IPS-NIHi7 (cell line): ENCODE results near the gene RHBDD2.
"Not testable (repeated sequence)": the region's sequence is repeated elsewhere in the genome, so short reads cannot be mapped to it uniquely, and the experiment has no call there.

Experiments used
- DNase-seq: peaks from one replicate; pipeline ENCODE4 v3.0.0; 2012; ENCODE audit warnings: mixed read lengths; ENCODE audit errors: extremely low spot score

The RHBDD2 gene

DNA sequence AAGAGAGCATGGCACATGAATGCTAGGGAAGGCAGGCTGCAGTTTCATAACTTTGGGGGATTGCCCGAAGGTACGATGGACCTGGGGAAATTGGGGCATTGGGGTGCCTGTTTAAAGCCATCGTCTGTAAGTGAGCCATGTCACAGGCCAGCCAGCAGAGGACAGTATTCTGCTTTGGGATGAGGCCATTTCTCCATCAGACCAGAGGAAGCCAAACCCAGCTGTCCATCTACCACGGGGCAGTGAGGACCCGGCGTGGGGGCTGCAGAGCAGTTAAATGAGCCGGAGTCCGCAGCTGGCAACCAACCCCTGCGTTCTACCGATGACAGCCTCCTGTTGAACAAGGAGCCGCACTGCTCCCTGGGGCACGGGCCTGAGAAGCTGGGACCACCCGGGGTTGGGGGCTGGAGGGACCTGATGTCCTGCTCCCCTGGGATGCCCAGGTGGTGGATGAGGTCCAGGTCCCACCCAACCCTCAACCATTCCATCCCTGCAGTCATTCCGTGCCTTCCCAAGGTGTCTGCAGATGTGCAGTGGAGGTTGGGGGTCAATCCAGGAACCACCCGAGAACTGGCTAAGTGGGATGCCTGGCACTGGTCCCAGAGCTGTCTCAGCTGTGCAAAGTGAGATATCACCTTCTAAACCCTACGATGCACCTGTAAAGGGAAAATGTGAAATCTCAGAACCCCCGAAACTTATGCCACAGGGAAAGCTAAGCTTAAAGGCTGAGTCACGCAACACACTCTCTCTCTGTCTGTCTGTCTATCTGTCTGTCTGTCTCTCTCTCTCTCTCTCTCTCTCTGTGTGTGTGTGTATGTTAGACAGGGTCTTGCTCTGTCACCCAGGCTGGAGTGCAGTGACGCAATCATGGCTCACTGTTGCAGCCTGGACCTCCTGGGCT lies 12.1 kb upstream of the RHBDD2 start:
- peak; percentile 90 for DNase-seq

DNA sequence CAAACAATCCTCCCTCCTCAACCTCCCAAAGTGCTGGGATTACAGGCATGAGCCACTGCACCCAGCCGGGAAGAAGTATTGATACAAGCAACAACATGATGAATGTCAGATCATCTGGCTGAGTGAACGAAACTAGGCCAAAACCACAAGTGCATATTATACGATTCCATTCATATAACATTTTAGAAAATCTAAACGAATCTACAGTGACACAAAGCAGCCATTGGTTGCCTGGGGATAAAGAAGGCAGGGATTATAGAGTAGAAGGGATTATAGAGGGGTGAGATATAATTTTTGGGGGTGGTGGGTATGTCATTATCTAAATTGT lies 11.5 kb upstream of the RHBDD2 start:
- DNase-seq, result no peak

DNA sequence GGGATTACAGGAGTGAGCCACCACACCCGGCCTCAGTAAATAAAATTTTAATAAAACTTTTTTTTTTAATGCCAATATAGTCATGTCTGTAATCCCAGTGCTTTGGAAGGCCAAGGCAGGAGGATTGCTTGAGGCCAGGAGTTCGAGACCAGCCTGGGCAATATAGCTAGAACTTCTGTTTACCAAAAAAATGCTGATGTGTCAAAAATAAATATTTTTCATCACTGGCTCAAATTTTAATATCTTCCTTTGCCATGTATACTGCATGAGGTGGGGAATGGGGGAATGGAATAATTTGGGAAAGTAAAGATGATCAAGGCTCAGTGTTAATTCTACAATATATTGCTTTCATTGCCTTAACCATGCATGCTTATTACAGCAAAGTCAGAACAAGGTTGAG lies 10.7 kb upstream of the RHBDD2 start:
- no peak for DNase-seq

DNA sequence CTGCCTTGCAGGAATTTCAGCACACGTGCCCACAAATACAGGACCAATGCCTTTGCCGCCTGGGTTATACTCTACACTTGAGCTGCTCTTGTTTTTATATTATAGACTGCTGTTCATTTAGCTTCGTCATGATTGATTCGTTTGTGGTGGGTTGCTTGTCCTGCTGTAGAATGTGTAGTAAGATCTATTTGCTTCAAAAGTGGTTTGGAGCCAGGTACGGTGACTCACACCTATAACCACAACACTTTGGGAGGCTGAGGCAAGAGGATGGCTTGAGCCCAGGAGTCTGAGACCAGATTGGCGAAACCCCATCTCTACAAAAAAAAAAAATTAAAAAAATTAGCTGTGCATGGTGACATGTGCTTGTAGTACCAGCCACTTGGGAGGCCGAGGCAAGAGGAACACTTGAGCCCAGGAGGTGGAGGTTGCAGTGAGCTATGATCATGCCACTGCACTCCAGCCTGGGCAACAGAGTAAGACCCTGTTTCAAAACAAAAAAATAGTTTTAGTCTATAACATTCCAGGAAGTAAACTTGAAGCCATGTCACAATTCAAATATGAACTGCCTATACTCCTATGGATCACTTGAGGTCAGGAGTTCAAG lies 9.0 kb upstream of the RHBDD2 start:
- no peak for DNase-seq

DNA sequence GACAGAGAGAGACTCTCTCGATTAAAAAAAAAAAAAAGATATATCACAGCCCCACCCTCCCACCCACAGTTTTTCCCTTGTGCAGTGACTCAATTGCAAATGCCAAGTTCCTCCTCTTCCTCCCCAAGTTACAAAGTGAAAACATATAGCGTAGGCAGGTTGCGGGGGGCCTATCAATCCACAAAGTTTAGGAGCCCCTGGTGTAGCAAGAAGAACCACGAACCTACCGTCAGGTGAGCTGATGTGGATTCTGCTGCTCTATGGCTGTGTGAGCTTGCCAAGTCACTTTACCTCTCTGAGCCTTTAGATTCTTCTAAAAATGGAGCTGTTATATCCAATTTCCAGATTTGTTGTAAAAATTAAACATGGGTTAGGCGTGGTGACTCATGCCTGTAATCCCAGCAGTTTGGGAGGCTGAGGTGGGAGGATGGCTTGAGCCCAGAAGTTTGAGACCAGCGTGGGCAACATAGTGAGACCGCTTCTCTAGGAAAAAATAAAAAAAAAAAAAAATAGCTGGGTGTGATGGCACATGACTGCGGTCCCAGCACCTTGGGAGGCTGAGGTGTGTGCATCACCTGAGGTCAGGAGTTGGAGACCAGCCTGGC lies 8.2 kb upstream of the RHBDD2 start:
- DNase-seq, result no peak

DNA sequence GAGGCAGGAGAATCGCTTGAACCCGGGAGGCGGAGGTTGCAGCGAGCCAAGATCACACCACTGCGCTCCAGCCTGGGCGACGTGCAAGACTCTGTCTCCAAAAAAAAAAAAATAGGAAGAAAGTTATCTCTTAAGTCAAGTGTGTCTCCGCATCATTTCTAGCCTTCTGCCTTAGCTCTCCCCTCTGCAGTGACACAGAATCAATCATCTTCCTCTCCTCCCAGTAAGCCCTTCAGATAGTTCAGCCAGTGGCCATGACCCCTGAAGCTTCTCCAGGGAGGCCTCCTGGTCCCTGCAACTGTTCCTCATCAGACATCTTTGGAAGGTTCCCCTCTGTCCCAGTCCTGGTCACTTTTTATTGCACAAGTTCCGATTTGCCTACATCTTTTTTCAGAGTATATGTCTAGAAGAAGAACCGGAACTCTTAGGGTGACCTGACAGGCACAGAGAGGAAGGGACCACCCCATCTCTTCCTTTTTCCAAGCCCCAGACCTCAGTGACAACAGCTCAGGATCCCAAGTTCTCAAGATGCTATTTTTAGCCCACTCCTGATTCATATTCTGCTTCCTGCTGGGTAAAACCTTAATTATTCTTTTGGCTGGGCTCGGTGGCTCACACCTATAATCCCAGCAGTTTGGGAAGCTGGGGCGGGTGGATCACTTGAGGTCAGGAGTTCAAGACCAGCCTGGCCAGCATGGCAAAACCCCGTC lies 6.6 kb upstream of the RHBDD2 start:
- no peak for DNase-seq

DNA sequence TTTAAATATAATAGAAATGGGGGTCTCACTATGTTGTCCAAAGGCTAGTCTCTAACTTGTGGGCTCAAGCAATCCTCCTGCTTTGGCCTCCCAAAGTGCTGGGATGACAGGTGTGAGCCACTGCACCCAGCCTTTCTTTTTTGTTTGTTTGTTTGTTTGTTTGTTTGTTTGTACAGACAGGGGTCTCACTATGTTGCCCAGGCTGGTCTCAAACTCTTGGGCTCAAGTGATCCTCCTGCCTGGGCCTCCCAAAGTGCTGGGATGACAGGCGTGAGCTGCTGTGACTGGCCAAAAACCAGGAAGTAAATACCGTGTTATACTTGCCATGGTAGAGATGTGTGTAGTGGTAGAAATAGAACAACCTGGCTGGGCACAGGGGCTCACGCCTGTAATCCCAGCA lies 4.7 kb upstream of the RHBDD2 start:
- DNase-seq, result not testable (repeated sequence)

DNA sequence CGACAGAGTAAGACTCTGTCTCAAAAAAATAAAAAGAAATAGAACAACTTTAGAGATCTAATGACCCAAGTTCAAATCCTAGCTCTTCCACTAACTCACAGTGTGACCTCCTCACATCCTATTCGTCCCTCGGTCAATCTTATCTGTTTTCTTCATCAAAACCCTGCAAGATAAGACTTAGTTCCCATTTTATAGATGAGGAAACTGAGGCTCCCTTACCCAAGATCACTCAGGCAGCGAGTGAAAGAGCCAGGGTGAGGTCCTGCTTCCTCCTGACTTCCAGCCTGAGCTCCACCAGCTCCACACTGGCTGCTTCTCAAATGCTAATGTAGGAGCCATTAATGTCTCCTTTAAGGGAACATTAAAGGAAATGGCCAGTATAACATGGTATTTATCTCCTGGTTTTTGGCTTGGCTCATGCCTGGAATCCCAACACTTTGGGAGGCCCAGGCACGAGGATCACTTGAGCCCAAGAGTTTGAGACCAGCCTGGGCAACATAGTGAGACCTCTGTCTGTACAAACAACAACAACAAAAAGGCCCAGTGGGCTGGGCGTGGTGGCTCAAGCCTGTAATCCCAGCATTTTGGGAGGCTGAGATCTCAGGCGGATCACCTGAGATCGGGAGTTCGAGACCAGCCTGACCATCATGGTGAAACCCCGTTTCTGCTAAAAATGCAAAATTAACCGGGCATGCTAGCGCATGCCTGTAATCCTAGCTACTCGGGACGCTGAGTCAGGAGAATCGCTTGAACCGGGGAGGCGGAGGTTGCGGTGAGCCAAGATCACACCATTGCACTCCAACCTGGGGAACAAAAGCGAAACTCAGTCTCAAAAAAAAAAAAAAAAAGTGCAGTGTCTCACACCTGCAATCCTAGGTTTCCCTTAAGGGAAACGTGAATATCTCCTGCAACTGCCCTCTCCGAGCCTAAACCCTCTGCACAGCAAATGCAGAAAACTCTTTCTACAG lies 3.4 kb upstream of the RHBDD2 start:
- no peak for DNase-seq

DNA sequence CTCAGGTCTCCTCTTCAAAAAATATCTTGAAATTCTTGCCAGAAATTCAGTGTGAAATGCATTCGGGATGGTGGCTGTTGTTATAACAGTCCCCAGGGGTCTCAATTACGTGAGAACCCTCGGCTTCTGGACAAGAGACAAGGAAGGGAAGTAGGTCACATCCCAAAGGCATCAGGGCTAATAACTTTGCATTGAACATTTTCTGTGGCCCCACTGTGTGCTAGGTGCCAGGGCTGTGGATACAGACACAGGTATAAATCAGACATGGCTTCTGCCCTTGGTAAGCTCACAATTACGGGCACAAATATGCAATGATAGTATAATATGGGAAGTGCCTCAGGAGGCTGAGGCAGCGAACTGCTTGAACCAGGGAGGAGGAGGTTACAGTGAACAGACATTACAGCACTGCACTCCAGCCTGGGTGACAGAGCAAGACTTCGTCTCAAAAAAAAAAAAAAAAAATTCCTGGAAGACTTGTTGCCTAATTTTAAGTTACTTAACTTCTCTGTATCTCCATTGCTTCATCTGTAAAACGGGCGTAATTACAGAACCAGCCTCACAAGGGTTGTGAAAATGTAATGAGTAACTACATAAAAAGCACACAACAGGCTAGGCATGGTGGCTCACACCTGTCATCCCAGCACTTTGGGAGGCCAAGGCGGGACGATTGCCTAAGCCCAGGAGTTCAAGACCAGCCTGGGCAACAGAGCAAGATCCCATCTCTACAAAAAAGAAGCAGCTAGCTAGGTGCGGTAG lies 2.5 kb upstream of the RHBDD2 start:
- DNase-seq, result no peak

DNA sequence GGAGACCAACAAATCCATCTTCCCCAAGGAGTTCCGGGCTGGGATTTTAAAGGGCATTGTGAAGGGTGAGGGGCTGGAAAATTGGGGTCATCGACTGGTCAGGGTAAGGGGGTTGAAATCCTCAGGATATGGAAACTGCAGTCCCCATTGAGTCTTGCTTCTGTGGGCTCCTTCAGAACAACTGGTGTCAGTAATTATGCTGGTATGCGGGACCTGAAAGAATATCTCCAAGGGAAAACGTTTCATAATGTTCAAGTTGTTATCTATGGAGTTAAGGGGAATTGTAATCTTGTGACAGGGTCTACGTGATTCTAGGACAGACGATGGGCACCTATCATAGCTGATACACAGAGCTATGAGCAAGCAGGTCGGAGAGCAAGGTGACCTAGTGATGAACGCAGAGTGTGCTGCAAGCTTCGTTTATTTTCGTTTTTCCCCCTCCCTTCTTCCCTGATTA lies 494 bp upstream of the RHBDD2 start:
- no peak for DNase-seq

DNA sequence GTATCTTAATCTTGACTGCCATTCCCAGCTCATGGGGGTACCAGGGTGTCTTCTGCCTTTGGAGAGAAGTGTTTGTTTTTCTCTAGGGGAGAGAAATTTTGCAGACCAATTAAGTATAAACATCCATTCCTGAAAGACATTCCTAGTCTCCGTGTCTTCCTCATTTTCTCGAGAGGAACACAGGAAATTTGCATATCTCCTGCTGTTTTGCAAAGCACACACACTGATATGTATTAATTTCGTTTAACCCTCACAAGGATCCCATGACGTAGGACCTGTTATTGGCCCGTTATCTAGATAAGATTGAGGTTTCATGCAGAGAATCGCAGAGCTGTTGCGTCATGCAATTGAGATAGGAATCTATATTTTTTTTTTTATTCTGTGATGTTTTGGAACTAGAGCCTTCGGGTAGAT lies 944 bp downstream of the RHBDD2 start:
- DNase-seq, result no peak

DNA sequence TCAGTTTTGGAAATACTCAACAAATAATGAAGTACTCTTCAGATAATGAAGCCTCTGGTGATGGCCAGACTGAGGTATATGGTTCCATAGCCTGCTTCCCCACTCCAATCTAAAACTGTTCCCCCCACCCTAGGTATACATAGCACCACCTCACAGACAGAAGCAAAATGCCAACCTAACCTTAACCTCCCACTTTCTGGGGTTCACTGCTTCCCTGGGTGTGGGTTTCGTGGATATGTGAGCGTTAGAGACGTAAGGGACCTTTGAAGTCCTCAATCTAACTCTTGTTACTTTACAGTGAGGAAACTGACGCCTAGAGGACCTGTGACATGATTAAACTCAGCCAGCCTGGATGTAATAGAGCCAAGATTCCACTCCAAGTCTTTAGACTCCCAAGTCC lies 1.4 kb downstream of the RHBDD2 start:
- DNase-seq, result no peak

DNA sequence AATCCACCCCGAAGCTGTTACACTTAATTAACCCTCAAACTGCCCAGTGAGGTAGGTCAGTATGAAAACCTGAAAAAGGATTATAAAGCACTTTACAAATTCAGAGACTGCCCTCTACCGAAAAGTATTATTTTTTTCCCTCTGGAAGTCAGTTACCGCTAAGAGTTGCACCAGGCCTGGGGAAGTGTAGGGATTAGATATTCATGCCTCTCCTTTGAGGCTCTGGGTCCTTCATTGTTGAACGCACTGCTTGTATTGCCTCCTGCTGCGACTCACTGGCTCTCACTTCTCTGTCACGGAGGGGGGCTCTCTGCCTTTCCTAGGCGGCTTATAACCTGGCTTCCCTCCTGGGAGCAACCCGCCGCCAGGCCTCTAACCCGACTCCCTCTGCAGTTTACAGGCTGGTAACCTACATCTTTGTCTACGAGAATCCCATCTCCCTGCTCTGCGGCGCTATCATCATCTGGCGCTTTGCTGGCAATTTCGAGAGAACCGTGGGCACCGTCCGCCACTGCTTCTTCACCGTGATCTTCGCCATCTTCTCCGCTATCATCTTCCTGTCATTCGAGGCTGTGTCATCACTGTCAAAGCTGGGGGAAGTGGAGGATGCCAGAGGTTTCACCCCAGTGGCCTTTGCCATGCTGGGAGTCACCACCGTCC lies 2.7 kb downstream of the RHBDD2 start:
- DNase-seq, result peak; percentile 38

DNA sequence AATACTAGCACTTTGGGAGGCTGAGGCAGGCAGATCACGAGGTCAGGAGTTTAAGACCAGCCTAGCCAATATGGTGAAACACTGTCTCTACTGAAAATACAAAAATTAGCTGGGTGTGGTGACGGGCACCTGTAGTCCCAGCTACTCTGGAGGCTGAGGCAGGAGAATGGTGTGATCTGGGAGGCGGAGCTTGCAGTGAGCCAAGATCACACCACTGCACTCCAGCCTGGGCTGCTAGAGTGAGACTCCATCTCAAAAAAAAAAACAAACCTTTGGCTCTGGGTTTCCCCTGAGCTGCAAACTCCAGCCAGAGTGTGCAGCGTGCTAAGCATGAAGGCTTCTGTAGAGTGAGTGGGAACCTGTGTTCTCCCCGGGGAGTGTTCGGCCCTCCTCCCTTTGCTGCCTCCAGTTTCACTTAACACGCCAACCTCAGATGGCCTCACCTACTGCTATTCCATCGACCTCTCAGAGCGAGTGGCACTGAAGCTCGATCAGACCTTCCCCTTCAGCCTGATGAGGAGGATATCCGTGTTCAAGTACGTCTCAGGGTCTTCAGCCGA lies 4.5 kb downstream of the RHBDD2 start:
- not testable (repeated sequence) for DNase-seq

DNA sequence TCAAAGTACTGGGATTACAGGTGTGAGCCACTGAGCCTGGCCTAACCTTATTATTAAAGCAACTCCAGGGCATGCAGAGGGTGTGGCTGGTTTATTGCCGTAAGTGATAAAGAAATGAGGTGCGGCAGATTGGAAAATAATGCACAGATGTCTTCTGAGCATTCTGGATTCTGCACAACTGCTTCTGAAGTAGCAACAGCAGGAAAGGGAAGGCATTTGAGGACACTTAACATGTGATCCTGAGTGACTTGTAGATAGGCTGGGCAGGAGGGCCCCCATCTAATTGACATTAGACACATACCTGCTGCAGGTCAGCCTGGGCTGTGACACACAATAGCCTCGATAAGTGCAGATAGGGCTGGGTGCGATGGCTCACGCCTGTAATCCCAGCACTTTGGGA lies 5.6 kb downstream of the RHBDD2 start:
- DNase-seq, result no peak

DNA sequence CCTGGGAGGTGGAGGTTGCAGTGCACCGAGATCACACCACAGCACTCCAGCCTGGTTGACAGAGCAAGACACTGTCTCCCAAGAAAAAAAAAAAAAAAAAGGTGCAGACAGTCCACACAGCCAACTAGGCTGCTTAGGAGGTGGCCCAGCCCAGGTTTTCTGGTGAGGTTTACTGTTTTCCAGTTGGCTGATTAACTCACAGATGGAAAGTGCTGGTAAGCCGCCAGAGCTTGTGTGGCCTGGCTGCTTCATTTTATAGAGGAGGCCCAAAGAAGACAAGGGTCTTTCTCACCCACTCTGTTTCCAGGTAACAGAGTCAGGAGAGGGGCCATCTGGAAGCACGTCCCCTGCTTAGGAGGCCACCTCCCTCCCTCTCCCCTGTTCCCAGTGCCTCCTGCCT lies 6.2 kb downstream of the RHBDD2 start:
- DNase-seq, result no peak

DNA sequence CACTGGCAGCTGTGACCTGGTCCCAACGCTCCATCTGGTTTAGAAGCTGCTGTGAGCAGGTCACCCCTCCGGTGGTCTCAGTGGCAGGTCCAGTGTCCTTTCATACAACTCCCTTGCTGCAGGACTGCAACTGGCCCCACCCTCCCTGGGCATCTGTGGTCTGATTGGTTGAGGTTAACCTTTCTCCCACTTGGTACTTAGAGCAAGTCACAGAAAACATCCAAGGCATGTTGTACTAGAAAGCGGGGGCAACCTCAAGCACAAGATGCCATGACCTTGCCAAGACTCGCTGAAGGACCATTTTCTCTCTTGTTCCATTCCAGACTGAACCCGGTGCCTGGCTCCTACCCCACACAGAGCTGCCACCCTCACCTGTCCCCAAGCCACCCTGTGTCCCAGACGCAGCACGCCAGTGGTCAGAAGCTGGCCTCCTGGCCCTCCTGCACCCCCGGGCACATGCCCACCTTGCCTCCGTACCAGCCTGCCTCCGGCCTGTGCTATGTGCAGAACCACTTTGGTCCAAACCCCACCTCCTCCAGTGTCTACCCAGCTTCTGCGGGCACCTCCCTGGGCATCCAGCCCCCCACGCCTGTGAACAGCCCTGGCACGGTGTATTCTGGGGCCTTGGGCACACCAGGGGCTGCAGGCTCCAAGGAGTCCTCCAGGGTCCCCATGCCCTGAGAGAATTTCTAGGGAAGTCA lies 9.0 kb downstream of the RHBDD2 start:
- DNase-seq, result no peak

DNA sequence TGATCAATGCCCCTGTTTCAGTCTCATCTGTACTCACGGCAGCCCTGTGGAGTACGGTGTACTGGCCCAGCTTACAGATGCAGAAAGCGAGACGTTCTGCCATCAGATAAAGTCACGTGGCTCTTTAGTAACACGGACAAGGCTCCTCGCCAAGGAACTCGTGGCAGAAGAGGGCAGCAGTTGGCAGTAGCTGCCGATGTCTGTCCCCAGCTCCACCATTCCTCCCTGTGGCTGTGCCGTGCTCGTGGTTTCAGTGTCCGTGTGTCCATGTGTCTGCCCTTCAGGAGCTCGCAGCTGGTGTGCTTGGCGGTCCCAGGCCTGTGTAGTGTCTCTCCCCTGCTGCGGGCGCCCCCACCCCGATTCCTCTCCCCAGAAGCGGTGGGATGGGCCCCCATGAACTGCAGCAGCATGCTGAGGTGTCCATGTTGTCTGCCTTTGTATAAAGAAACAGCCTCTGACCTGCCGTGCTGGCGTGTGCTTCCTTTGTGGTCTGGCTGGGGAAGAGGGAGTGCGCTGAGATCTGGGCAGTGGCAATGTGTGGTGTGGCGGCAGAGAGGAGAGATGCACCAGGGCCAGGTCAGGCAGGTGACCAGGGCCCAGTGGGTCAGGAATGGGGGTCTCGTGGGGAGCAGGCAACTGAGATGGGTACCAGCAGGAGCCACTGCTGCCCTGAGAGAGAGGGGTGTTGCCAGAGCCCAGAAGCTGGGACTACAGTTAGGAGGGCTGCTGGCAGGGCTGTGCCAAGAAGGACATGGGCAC lies 9.8 kb downstream of the RHBDD2 start:
- DNase-seq, result no peak
